Islet precursor cell (in vitro differentiated cells): ENCODE results near the gene ZBTB38.

Source experiments
- DNase-seq: peaks from one replicate; pipeline ENCODE4 v3.0.0-alpha.2; 2018

Gene ZBTB38, protein sequence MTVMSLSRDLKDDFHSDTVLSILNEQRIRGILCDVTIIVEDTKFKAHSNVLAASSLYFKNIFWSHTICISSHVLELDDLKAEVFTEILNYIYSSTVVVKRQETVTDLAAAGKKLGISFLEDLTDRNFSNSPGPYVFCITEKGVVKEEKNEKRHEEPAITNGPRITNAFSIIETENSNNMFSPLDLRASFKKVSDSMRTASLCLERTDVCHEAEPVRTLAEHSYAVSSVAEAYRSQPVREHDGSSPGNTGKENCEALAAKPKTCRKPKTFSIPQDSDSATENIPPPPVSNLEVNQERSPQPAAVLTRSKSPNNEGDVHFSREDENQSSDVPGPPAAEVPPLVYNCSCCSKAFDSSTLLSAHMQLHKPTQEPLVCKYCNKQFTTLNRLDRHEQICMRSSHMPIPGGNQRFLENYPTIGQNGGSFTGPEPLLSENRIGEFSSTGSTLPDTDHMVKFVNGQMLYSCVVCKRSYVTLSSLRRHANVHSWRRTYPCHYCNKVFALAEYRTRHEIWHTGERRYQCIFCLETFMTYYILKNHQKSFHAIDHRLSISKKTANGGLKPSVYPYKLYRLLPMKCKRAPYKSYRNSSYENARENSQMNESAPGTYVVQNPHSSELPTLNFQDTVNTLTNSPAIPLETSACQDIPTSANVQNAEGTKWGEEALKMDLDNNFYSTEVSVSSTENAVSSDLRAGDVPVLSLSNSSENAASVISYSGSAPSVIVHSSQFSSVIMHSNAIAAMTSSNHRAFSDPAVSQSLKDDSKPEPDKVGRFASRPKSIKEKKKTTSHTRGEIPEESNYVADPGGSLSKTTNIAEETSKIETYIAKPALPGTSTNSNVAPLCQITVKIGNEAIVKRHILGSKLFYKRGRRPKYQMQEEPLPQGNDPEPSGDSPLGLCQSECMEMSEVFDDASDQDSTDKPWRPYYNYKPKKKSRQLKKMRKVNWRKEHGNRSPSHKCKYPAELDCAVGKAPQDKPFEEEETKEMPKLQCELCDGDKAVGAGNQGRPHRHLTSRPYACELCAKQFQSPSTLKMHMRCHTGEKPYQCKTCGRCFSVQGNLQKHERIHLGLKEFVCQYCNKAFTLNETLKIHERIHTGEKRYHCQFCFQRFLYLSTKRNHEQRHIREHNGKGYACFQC (N-terminal part only)

GRCh38 chr3:141368062-141368924 is at the start of gene ZBTB38:
ZBTB38 (plus strand) TSS chr3:141368504; CDS start chr3:141442389, 73,885 bp downstream.
- peak; percentile 100 for DNase-seq

- DNase-seq = no peak
Measured at GRCh38 chr3:141320399-141321108, 47.8 kb upstream of the ZBTB38 start.

DNA sequence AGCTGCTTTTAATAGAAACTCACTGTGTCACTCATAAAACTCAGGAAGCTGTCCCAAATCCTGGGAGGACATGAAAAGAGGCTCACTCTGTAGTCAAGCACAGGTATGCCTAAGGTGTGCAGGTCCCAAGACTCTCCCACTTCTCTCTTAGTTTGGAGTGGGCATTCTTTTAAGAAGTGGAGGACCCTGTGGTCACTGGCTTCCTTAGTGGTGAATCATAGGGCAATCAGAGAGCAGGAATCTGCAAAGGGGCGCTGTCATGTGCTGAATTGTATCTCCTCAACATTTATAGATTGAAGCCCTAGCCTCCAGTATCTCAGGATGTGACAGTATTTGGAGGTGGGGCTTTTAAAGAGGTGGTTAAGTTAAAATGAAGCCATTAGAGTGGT is 47.2 kb upstream of the ZBTB38 start:
- peak; percentile 69 for DNase-seq

DNA sequence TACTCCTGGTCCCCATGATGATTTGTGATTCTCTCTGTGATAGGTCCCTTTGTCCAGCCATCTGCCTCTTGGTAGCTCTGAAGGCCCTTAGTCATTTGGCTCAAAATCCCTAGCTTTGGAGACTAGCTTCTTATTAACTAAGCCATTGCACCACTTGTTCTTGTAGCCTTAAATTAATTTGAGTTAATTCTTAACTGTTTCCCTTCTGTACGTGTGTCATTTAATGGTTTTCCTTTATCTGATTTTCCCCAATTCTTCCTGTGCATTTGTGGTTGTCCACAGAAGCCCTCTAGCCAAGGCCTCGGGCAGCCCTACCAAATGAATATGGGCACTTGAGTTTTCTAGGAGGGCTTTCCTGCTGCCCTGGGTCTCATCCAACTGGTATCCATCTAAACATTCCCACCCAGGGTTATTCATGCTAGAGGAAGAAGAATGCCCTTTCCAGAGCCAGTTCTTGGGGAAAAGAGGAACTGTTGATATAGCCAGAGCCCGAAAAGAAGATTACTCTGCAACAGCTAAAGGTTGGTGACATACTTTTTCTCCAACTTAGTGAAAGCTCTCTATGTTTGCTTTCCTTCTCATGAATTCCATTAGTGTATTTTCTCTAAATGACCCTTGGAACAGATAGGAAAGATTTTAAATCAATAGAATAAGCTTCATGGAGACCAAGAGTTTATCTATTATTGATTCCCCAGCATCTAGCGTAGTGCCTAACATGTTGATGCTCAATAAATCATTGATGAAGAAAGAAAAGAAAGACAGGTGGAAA is 44.2 kb upstream of the ZBTB38 start:
- DNase-seq = no peak

- DNase-seq = no peak
Measured at GRCh38 chr3:141326123-141326522, 42.2 kb upstream of the ZBTB38 start.

GRCh38 chr3:141326626-141327025 is 41.7 kb upstream of the ZBTB38 start:
- no peak for DNase-seq

DNA sequence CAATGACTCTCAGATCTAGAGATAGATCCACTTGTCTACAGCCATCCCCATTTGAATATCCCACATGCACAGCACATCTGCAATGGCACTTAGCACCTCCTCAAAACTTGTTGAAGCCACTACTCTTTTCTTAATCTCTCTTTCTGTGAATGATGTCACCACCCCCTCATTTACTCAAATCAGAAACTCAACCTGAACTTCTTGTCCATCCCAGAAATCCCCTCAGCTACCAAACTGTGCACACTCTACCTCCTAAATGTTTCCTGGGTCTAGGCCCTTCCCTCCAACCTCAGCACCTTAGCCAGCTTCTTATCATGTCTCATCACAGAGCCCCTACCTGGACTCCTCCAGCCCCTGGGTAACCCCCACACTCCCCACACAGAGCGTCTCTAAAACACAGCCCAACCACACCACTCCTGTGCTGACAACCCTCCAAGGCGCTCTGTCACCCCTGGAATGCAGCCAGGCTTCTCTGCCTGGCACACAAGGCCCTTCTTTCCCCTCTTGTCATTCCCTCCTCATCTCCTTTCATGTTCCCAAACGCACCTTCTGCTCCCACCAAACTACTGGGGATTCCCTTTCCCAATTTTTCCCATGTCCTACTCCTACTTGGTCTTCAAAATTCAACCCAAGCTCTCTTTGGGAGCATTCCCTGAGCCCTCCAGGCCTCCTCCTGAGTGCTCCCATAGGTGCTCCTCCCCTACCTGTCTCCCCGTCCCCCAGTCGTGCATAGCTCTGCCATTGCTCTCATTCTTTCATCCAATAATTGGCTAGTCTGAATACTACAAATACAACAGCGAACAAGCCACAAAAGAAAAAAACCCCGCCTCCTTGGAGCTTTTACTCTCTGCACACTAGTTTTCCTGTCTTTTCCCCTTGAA is 39.8 kb upstream of the ZBTB38 start:
- no peak for DNase-seq

DNA sequence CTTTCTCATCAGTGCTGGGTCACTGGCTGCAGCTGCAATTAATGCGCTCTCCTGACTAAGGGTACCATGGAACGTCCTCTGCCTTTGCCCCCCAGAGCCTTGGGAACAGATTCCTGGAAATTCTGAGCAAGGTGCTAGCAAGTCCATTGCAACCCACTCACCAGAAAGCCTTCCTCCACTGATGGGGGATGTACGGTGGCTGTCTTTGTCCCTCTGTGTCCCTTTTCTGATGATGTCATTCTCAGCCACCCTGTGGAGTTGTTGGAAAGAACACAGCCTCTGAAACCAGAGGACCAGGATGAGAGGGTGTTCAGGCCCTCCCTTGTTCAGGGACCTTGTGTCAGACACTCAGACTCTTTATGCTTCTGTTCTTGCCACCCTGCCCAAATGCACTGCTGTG is 38.1 kb upstream of the ZBTB38 start:
- DNase-seq = no peak

- no peak for DNase-seq
Measured at GRCh38 chr3:141330718-141331376, 37.5 kb upstream of the ZBTB38 start.

DNA sequence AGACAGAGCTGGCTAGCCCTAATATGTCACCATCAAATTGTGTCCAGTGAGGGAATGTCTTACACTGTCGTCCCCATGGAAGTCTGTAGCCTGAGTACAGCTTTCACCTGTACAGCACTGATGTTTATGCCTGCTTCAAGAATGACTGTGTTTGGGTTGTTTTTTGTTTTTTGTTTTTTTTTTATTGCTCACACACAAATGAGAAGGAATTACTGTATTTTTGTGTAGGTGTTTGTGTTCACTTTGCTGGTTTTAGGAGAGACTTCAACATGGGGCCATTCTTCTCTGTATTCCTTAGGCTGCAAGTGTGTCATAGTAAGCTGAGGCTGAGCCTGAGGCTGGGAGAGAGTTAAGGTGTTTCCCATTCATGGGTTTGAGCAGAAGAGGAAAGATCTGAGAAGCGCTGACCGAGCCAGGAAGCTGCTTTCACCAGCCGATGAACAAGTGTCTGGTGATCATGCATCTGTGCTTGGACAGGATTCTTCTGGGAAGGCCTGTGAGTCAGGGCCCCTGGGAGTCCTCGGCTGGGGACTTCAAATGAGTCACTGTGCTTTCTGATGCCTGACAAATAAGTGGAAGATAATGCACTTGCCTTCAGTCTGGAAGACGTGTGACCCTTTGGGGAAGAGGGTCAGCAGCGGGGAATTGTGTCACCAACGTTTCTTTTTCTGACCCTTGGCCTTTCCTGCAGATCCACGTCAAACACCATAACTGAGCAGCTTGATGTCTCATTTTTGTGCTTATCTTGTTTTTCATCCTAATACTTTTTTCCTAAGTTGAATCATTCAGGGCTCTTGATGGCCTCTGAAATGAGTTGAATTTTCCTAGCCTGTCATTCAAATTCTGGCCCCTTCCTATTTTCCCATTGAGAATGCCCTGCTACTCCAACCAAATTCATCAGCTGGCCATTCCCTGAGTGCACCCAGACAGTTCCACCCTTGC is 36.7 kb upstream of the ZBTB38 start:
- DNase-seq = peak; percentile 95

- DNase-seq = no peak
Measured at GRCh38 chr3:141332416-141332815, 35.9 kb upstream of the ZBTB38 start.

DNA sequence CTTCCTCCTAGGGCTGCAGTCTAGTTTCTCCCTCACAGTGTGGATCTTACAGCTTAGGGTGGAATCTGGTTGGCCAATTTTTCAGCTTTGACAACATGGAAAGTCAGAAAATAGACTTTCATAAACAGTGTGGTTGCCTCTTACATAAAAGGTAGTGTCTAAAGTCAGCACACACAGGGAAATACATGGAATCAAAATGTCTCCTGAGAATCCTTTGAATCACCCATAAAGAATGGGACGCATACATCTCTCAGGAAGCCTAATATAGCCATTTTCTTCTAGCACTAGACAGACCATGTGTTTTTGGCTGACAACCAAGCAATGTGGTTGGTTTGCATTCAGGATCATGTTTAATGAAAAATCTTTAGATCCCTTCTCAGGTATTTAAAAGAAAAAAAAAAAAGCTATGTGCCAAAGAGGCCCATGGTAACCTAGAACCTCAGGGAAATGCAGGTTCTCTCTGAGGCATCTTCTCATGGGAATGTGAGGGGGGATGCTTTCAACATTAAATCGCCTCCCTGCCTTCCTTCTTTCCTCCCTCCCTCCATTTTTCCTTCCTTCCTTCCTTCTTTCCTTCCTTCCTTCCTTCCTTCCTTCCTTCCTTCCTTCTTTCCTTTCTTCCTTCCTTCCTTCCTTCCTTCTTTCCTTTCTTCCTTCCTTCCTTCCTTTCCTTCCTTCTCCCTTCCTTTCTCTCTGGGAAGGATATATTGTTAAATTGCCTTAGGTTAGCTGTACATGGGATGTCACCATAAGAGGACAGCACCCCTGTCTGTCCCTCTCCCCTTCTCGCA is 34.3 kb upstream of the ZBTB38 start:
- DNase-seq = no peak

- DNase-seq = no peak
Measured at GRCh38 chr3:141334627-141335250, 33.6 kb upstream of the ZBTB38 start.

GRCh38 chr3:141335531-141336061 is 32.7 kb upstream of the ZBTB38 start:
- DNase-seq = peak; percentile 62

DNA sequence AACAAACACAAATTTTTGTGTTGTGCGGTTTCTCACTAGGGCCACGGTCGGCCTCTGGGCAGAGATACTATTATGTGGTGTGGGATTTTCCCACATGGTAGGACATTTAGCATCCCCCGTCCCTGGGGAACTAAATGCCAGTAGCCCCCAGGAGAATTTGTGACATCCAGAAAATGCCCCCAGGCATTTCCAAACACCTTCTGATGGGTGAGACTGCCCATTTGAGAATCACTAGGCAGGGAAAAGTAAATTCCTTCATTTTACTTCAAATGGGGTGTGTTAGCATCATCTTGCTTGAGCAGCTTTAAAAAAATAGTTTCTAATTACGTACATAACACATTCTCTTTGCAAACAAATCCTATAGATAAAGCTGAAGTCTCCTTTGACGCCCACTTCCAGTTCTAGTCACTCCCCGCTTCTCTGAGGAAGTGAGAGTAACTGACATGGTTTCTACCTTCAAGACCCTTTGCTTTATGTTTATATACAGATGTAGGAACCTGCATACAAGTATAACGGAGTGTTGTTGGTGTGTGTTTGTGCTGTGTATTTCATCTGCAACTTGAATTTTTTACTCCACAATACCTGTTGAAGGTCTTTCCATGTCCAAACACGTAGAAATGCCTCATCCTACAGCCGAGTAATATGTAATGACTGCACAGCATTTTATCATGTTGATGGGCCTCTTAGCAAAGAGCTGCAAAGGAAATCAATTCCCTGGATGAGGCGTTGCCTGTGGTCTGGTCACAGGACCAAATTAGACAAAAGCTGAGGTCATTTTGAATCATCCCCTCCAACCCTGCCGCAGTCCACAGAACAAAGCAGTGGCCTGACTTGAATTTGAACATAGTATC is 31.4 kb upstream of the ZBTB38 start:
- DNase-seq = peak; percentile 78

- no peak for DNase-seq
Measured at GRCh38 chr3:141337523-141337854, 30.8 kb upstream of the ZBTB38 start.
